ENCODE results near the gene RPRD1A. TPM values are rescaled to one million over a fixed set of nuclear protein-coding genes. Genes with fewer than 3 reads are reported as not detected.

The RPRD1A gene
- total and polyA plus RNA-seq, 9 of the 15 experiments (the other 6 are each of a cell fraction or from before 2014, with no cell fraction given) = 30.2 to 142 (median 66.0) TPM

DNA sequence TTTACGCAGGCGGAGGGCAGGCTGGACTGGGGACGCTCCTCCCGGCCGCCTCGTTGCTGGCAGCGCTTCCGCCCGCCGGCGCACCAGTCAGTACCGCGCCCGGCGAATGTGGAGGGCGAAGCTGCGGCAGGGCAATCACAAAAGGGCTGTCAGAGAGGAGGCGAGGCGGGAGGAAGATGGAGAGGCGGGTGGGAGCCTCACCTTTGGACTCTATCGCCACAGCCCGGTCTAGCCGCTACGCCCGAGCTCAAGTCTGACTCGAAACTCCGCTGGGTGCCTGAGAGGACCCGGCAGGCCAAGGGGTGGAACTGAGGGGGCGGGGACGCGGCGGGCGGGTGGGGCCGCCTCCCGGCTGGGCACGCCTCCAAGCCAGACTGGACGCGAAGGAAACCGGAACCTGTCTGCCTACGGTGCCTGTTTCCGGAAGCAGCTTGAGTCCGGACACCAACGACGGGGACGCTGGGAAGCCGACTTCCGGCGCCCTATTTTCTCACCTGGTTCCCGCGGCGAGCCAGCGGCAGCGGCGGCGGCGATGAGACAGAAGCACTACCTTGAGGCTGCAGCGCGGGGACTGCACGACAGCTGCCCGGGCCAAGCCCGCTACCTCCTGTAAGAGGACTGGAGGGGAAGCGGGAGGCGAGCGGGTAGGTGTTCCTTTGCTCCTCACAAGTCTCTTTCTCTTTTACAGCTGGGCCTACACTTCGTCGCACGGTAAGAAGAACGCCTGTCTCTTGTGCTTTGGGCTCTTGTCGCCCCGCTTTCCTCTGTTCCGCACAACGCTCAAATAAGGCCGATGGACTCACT is 95.0 kb downstream of the RPRD1A start, which contains the start of gene RMP24:
TSS of gene RMP24 (plus strand) at position 483 of the 804 bp plus-strand sequence.
- Histone ChIP-seq H3K9ac (ENCODE audit: insufficient read depth in 1 of 2, low read depth in 2 of 2, low read length in 2 of 2) (peak within 1 kb of the TSS; percentile 93), H4K20me1 (replicated peaks; ENCODE audit: control insufficient read depth, insufficient read depth, low read length) (no peaks in the 10 kb centered on the region), H3K27me3 (ENCODE audit: control insufficient read depth in 2 of 2, insufficient read depth in 2 of 2, low read length in 2 of 2) (no peaks in the 10 kb centered on the region; a peak in 1 of 5 replicates), H3K27ac (ENCODE audit: extremely low read depth, low read depth, low read length) (peak within 1 kb of the TSS; percentile 81), H3K4me1 (replicated peaks in 1 of 2; ENCODE audit: control insufficient read depth in 2 of 2, insufficient read depth in 2 of 2, low read length in 2 of 2) (peaks cover 11 to 13% of the 10 kb centered on the region in 2 experiments; a peak in 2 of 5 replicates), H3K9me1 (ENCODE audit: control insufficient read depth, insufficient read depth, low read length) (no peaks in the 10 kb centered on the region), H3K9me3 (replicated peaks; ENCODE audit: control insufficient read depth, insufficient read depth, low read depth, low read length) (no peaks in the 10 kb centered on the region), H3K4me3 (peak within 1 kb of the TSS; percentile 87), H3K79me2 (ENCODE audit: control insufficient read depth, insufficient read depth, low read length) (peaks cover 28% of the 10 kb centered on the region), H2AFZ (ENCODE audit: low read depth, low read length) (peak within 1 kb of the TSS; percentile 98), H3K4me2 (ENCODE audit: insufficient read depth, low read length) (peak within 1 kb of the TSS; percentile 91), H3K36me3 (ENCODE audit: control insufficient read depth, insufficient read depth, low read length) (peaks cover 38% of the 10 kb centered on the region)
- FAIRE-seq (peak; percentile 76), ATAC-seq (peak; percentile 96), DNase-seq (ENCODE audit: extremely low read depth in 1 of 4, low spot score in 3 of 4) (peak; percentile 96 to 99 (median 97))
- intact Hi-C loops (cut with micrococcal nuclease) (loop anchor here (2.0 kb wide), 1 partner anchor 156 kb away; the partner anchor contains the start of genes ELP2 and SLC39A6), in situ Hi-C loops (cut with MboI) (no loop called here)
- under 1% methylated on average over 43 of the region's 73 CpGs for WGBS (ENCODE audit: insufficient coverage, low coverage, missing lambda C conversion rate)
- no TSS peak for BruUV-seq (replicated peaks)
- POLR2A ChIA-PET = interaction anchor here (0.6 to 1.9 kb wide), 12 partner anchors 8 to 431 kb away, joined by 3 to 8 read pairs (median 3); no protein-coding TSS in a partner anchor
- CTCF ChIA-PET (ENCODE audit: low intra/inter-chr PET ratio) = no interaction called here
- TF ChIP-seq ZNF507 (tag; conservative IDR thresholded peaks at IDR 0.05) (no peak), ZC3H8 (IDR thresholded peaks at IDR 0.05) (no peak), MTA3 (IDR thresholded peaks at IDR 0.05; ENCODE audit: borderline replicate concordance) (no peak), ZBTB43 (CRISPR knock-in tag; IDR thresholded peaks at IDR 0.05) (no peak), RUNX1 (IDR thresholded peaks at IDR 0.05; ENCODE audit: low read depth) (peak; percentile 28; the same call in 1 of the 2 replicates), CBX8 (IDR thresholded peaks at IDR 0.05; ENCODE audit: borderline replicate concordance, extremely low read depth, low read depth, low read length, poor library complexity, severe bottlenecking) (no peak)
- TF ChIP-seq, protein P1, sequence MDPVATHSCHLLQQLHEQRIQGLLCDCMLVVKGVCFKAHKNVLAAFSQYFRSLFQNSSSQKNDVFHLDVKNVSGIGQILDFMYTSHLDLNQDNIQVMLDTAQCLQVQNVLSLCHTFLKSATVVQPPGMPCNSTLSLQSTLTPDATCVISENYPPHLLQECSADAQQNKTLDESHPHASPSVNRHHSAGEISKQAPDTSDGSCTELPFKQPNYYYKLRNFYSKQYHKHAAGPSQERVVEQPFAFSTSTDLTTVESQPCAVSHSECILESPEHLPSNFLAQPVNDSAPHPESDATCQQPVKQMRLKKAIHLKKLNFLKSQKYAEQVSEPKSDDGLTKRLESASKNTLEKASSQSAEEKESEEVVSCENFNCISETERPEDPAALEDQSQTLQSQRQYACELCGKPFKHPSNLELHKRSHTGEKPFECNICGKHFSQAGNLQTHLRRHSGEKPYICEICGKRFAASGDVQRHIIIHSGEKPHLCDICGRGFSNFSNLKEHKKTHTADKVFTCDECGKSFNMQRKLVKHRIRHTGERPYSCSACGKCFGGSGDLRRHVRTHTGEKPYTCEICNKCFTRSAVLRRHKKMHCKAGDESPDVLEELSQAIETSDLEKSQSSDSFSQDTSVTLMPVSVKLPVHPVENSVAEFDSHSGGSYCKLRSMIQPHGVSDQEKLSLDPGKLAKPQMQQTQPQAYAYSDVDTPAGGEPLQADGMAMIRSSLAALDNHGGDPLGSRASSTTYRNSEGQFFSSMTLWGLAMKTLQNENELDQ (CRISPR knock-in tag; IDR thresholded peaks at IDR 0.05; ENCODE audit: borderline replicate concordance) = no peak
